Neural cell (in vitro differentiated cells): Measurements from ENCODE around the gene OR52H1. TPM values are rescaled to one million over a fixed set of nuclear protein-coding genes. Genes with fewer than 3 reads are reported as not detected.

Experiments
- H2AFZ ChIP-seq: fragments of 200-600, 300-800 bp; sonication (generic), shearing (Covaris generic); 2 replicates; pipeline ENCODE4 v1.6.0; 2014; ENCODE audit warnings: low read depth, mild to moderate bottlenecking, antibody characterized with exemption, low read length, moderate library complexity
- H3F3A ChIP-seq: fragments of 200-600 bp; shearing (Covaris generic); 2 replicates; pipeline ENCODE4 v1.6.1; 2016; ENCODE audit warnings: mild to moderate bottlenecking, moderate library complexity, mixed read lengths, antibody characterized with exemption, low read length; ENCODE audit not compliant: insufficient read depth, poor library complexity, severe bottlenecking
- H3K27ac ChIP-seq: fragments of 200-600, 300-800 bp; sonication (generic), shearing (Covaris generic); 2 replicates; pipeline ENCODE4 v1.5.1; 2014; ENCODE audit warnings: mild to moderate bottlenecking, low read length, moderate library complexity
- H3K27me3 ChIP-seq: fragments of 300-800, 200-600 bp; sonication (generic), shearing (Covaris generic); 2 replicates; pipeline ENCODE4 v1.6.0; 2014; ENCODE audit warnings: mild to moderate bottlenecking, low read depth, low read length, moderate library complexity; ENCODE audit not compliant: insufficient read depth
- H3K36me3 ChIP-seq: fragments of 300-800, 200-600 bp; sonication (generic), shearing (Covaris generic); 2 replicates; pipeline ENCODE4 v1.5.1; 2014; ENCODE audit warnings: mild to moderate bottlenecking, antibody characterized with exemption, low read length, moderate library complexity; ENCODE audit not compliant: insufficient read depth
- H3K4me2 ChIP-seq: fragments of 300-800, 200-600 bp; sonication (generic), shearing (Covaris generic); 2 replicates; pipeline ENCODE4 v1.6.0; 2014; ENCODE audit warnings: mild to moderate bottlenecking, low read length
- H3K4me3 ChIP-seq: fragments of 300-800, 200-600 bp; sonication (generic), shearing (Covaris generic); 2 replicates; pipeline ENCODE4 v1.5.1; 2014; ENCODE audit warnings: mild to moderate bottlenecking, low read length, moderate library complexity
- H3K79me2 ChIP-seq: fragments of 200-600 bp; shearing (Covaris generic); replicated peaks from 2 replicates; pipeline ENCODE4 v1.6.0; 2014; ENCODE audit warnings: mild to moderate bottlenecking, low read length, moderate library complexity; ENCODE audit not compliant: insufficient read depth
- H3K9ac ChIP-seq: fragments of 300-800, 200-600 bp; sonication (generic), shearing (Covaris generic); 2 replicates; pipeline ENCODE4 v1.6.1; 2016; ENCODE audit warnings: mild to moderate bottlenecking, low read length, mixed read lengths
- H3K9me2 ChIP-seq: fragments of 200-600 bp; shearing (Covaris generic); 2 replicates; pipeline ENCODE4 v1.6.1; 2016; ENCODE audit warnings: mild to moderate bottlenecking, low read length, mixed read lengths; ENCODE audit not compliant: insufficient read depth
- H3K9me3 ChIP-seq: fragments of 200-600, 300-800 bp; sonication (generic), shearing (Covaris generic); 2 replicates; pipeline ENCODE4 v1.6.1; 2016; ENCODE audit warnings: mild to moderate bottlenecking, mixed run types, low read length, moderate library complexity, mixed read lengths
- H4K20me1 ChIP-seq: fragments of 200-600 bp; shearing (Covaris generic); 2 replicates; pipeline ENCODE4 v1.6.1; 2016; ENCODE audit warnings: mild to moderate bottlenecking, mixed run types; ENCODE audit not compliant: insufficient read depth
- CTCF ChIP-seq: fragments of 450-650 bp; IDR thresholded peaks from 2 replicates; pipeline ENCODE4 v1.5.1; 2014; ENCODE audit warnings: antibody characterized with exemption, mild to moderate bottlenecking, moderate library complexity; ENCODE audit not compliant: poor library complexity, severe bottlenecking
- EP300 ChIP-seq: fragments of 450-650 bp; conservative IDR thresholded peaks from 2 replicates; pipeline ENCODE4 v1.6.1; 2014; ENCODE audit warnings: antibody characterized with exemption, mild to moderate bottlenecking, moderate library complexity; ENCODE audit not compliant: poor library complexity, severe bottlenecking
- EZH2 ChIP-seq: fragments of 200-600, 300-800 bp; shearing (Covaris generic), sonication (generic); IDR thresholded peaks from 2 replicates; pipeline ENCODE4 v1.6.1; 2014; ENCODE audit warnings: antibody characterized with exemption, low read length, borderline replicate concordance, mild to moderate bottlenecking; ENCODE audit not compliant: insufficient read depth, poor library complexity, severe bottlenecking
- MXI1 ChIP-seq: fragments of 450-650 bp; conservative IDR thresholded peaks from 2 replicates; pipeline ENCODE4 v1.6.1; 2014; ENCODE audit warnings: antibody characterized with exemption, mild to moderate bottlenecking; ENCODE audit not compliant: poor library complexity, severe bottlenecking
- POLR2AphosphoS5 ChIP-seq: IDR thresholded peaks from 2 replicates; pipeline ENCODE4 v1.6.1; 2012
- RAD21 ChIP-seq: fragments of 450-650 bp; conservative IDR thresholded peaks from 2 replicates; pipeline ENCODE4 v1.6.1; 2014; ENCODE audit warnings: antibody characterized with exemption, mild to moderate bottlenecking, moderate library complexity
- REST ChIP-seq: IDR thresholded peaks from 2 replicates; pipeline ENCODE4 v1.6.1; 2012; ENCODE audit warnings: borderline replicate concordance
- SMC3 ChIP-seq: fragments of 450-650 bp; conservative IDR thresholded peaks from 2 replicates; pipeline ENCODE4 v1.6.1; 2014; ENCODE audit warnings: antibody characterized with exemption, mild to moderate bottlenecking, moderate library complexity; ENCODE audit not compliant: poor library complexity
- TAF1 ChIP-seq: IDR thresholded peaks from 2 replicates; pipeline ENCODE4 v1.6.1; 2012; ENCODE audit warnings: low read depth
- polyA plus RNA-seq: library from polyadenylated mRNA; depleted of rRNA; stranded (reverse); fragments of >200 nt; gene quantifications from 2 replicates; pipeline ENCODE4 v1.2.3, GENCODE V29; 2014

OR52H1 gene
- polyA plus RNA-seq, 1 donor from 2014 or later, result not detected

DNA sequence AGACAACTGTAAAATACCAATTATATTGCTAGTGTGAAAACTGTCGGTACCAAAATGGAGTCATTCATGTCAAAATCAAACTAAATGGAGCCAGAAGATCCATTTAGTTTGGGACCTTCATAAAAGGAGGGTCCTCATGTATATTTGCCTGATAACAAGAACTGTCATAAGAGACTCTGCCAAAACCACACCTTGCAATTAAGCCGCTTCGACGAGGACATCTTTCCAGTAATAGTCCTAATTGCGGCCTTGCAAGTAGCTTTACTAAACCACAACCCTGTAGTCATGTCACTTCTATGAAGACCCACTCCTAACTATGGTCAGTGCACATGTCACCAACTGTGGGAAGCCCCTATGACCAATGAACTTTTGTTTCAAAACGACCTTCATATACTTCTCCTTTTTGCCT, 47.9 kb downstream of the OR52H1 start:
- TF ChIP-seq RAD21 (no peak), REST (no peak), EP300 (no peak), MXI1 (no peak), EZH2 (no peak), POLR2AphosphoS5 (no peak), TAF1 (no peak), CTCF (no peak), SMC3 (no peak)
- Histone ChIP-seq H3K27me3 (no peaks in the 10 kb centered on the region), H2AFZ (no peak overlapping the region), H3K4me3 (no peak overlapping the region), H3K79me2 (no peaks in the 10 kb centered on the region), H3F3A (no peaks in the 10 kb centered on the region), H4K20me1 (no peaks in the 10 kb centered on the region), H3K27ac (no peak overlapping the region), H3K9me3 (no peaks in the 10 kb centered on the region), H3K36me3 (no peaks in the 10 kb centered on the region), H3K9me2 (no peaks in the 10 kb centered on the region), H3K9ac (no peak overlapping the region), H3K4me2 (no peak overlapping the region)

GRCh38 chr11:5499671-5500070, 48.7 kb downstream of the OR52H1 start:
- H3K9me2 ChIP-seq, result no peaks in the 10 kb centered on the region
- no peak overlapping the region for H3K4me2 ChIP-seq

More at GRCh38 chr11:5499671-5500070, 48.7 kb downstream of the OR52H1 start:
- H3K9ac ChIP-seq, result no peak overlapping the region
- no peaks in the 10 kb centered on the region for H3K79me2 ChIP-seq
- no peaks in the 10 kb centered on the region for H3K36me3 ChIP-seq
- no peak overlapping the region for H3K27ac ChIP-seq
- no peak for TF ChIP-seq EP300
- TF ChIP-seq RAD21, result no peak
- TF ChIP-seq CTCF, result no peak
- TF ChIP-seq EZH2, result no peak
- TF ChIP-seq SMC3, result no peak
- TF ChIP-seq POLR2AphosphoS5, result no peak
- no peak for TF ChIP-seq MXI1
- no peak for TF ChIP-seq TAF1
- TF ChIP-seq REST, result no peak
- H4K20me1 ChIP-seq, result no peaks in the 10 kb centered on the region
- no peak overlapping the region for H3K4me3 ChIP-seq
- H3K27me3 ChIP-seq, result no peaks in the 10 kb centered on the region
- no peaks in the 10 kb centered on the region for H3F3A ChIP-seq
- no peaks in the 10 kb centered on the region for H3K9me3 ChIP-seq
- no peak overlapping the region for H2AFZ ChIP-seq
